GM23338 (cell line): Measurements from ENCODE around the gene KCNAB3. TPM values are rescaled to one million over a fixed set of nuclear protein-coding genes. Genes with fewer than 3 reads are reported as not detected.

Source experiments
- ATAC-seq: fragments of 200-7000 bp; cut with Tn5 transposase; 3 replicates; pipeline ENCODE4 v1.9.1; 2020
- DNase-seq: peaks from one replicate; pipeline ENCODE4 v3.0.0-alpha.2; 2015; ENCODE audit warnings: low spot score
- H2AFZ ChIP-seq: fragments of 200-600 bp; sonication (generic); 2 replicates; pipeline ENCODE4 v1.8.0; 2016; ENCODE audit warnings: antibody characterized with exemption, mild to moderate bottlenecking, moderate library complexity
- H3F3A ChIP-seq: fragments of 200-600 bp; sonication (generic); replicated peaks from 2 replicates; pipeline ENCODE4 v1.8.0; 2017; ENCODE audit warnings: antibody characterized with exemption, mixed run types, low read depth
- H3K27ac ChIP-seq: fragments of 200-600 bp; sonication (generic); 2 replicates; pipeline ENCODE4 v1.6.1; 2016; ENCODE audit warnings: low read depth
- H3K27me3 ChIP-seq: fragments of 200-600 bp; sonication (generic); 2 replicates; pipeline ENCODE4 v1.8.0; 2016; ENCODE audit warnings: mild to moderate bottlenecking, mixed run types, moderate library complexity; ENCODE audit not compliant: insufficient read depth
- H3K36me3 ChIP-seq: fragments of 200-600 bp; sonication (generic); 2 replicates; pipeline ENCODE4 v1.8.0; 2016; ENCODE audit warnings: mild to moderate bottlenecking; ENCODE audit not compliant: insufficient read depth
- H3K4me1 ChIP-seq: fragments of 200-600 bp; sonication (generic); 2 replicates; pipeline ENCODE4 v1.8.0; 2016; ENCODE audit warnings: mild to moderate bottlenecking, moderate library complexity; ENCODE audit not compliant: insufficient read depth
- H3K4me2 ChIP-seq: fragments of 200-600 bp; sonication (generic); 2 replicates; pipeline ENCODE4 v1.7.1; 2017; ENCODE audit warnings: mixed run types
- H3K4me3 ChIP-seq: fragments of 200-600 bp; sonication (generic); 2 replicates; pipeline ENCODE4 v1.6.1; 2016; ENCODE audit warnings: mixed run types
- H3K79me2 ChIP-seq: fragments of 200-600 bp; sonication (generic); replicated peaks from 2 replicates; pipeline ENCODE4 v1.8.0; 2017; ENCODE audit warnings: mild to moderate bottlenecking; ENCODE audit not compliant: insufficient read depth
- H3K9me2 ChIP-seq: fragments of 200-600 bp; sonication (generic); 2 replicates; pipeline ENCODE4 v1.8.0; 2017; ENCODE audit not compliant: insufficient read depth
- H4K20me1 ChIP-seq: fragments of 200-600 bp; sonication (generic); replicated peaks from 2 replicates; pipeline ENCODE4 v1.8.0; 2017; ENCODE audit warnings: mild to moderate bottlenecking; ENCODE audit not compliant: insufficient read depth
- H3K27ac Mint-ChIP-seq: 2 replicates; pipeline ENCODE4 v1.8.0; 2020; ENCODE audit warnings: inconsistent platforms, mild to moderate bottlenecking, moderate library complexity, mixed read lengths
- H3K27me3 Mint-ChIP-seq: 3 replicates; pipeline ENCODE4 v1.8.0; 2022; ENCODE audit warnings: low read depth, mild to moderate bottlenecking, moderate library complexity, mixed read lengths, inconsistent platforms; ENCODE audit not compliant: insufficient read depth, poor library complexity
- H3K36me3 Mint-ChIP-seq: 3 replicates; pipeline ENCODE4 v1.8.0; 2021; ENCODE audit warnings: low read depth, mild to moderate bottlenecking, inconsistent platforms, moderate library complexity, mixed read lengths
- H3K4me1 Mint-ChIP-seq: 3 replicates; pipeline ENCODE4 v1.8.0; 2020; ENCODE audit warnings: mild to moderate bottlenecking, inconsistent platforms, mixed read lengths
- H3K4me3 Mint-ChIP-seq: 3 replicates; pipeline ENCODE4 v1.8.0; 2021; ENCODE audit warnings: moderate library complexity, mild to moderate bottlenecking, inconsistent platforms, mixed read lengths
- H3K9me3 Mint-ChIP-seq: 3 replicates; pipeline ENCODE4 v1.8.0; 2020; ENCODE audit warnings: moderate library complexity, mild to moderate bottlenecking, inconsistent platforms, mixed read lengths
- CTCF ChIP-seq, 2 experiments: fragments of 200-600 bp in 1 of 2; sonication (generic) in 1 of 2; conservative IDR thresholded peaks; 2 replicates each; pipeline versions ENCODE4 v1.5.1 to v1.6.1; 2016 to 2017; ENCODE audit warnings: antibody characterized with exemption in 2 of 2, low read depth in 2 of 2, mild to moderate bottlenecking in 2 of 2, moderate library complexity in 1 of 2
- ETS1 ChIP-seq: IDR thresholded peaks from 2 replicates; pipeline ENCODE4 v1.6.1; 2016; ENCODE audit warnings: antibody characterized with exemption
- EZH2 ChIP-seq: fragments of 200-600 bp; sonication (generic); IDR thresholded peaks from one replicate; pipeline ENCODE4 v1.8.0; 2017; ENCODE audit warnings: antibody characterized with exemption, mild to moderate bottlenecking, low read depth; ENCODE audit not compliant: unreplicated experiment
- JUNB ChIP-seq: IDR thresholded peaks from one replicate; pipeline ENCODE4 v1.6.1; 2016; ENCODE audit warnings: antibody characterized with exemption; ENCODE audit not compliant: unreplicated experiment
- NANOG ChIP-seq: IDR thresholded peaks from 2 replicates; pipeline ENCODE4 v1.6.1; 2016; ENCODE audit warnings: antibody characterized with exemption, borderline replicate concordance
- REST ChIP-seq: IDR thresholded peaks from one replicate; pipeline ENCODE4 v1.6.1; 2018; ENCODE audit warnings: antibody characterized with exemption; ENCODE audit not compliant: unreplicated experiment
- STAT1 ChIP-seq: IDR thresholded peaks from one replicate; pipeline ENCODE4 v1.6.1; 2016; ENCODE audit warnings: antibody characterized with exemption; ENCODE audit not compliant: unreplicated experiment
- ZNF114 ChIP-seq: fragments of 250-450 bp; sonication (Bioruptor Pico); IDR thresholded peaks from 2 replicates; pipeline ENCODE4 v1.5.0; 2020; ENCODE audit warnings: mild to moderate bottlenecking, moderate library complexity
- ZNF331 ChIP-seq: fragments of 250-450 bp; sonication (Bioruptor Pico); IDR thresholded peaks from 2 replicates; pipeline ENCODE4 v1.5.0; 2020; ENCODE audit warnings: low read depth, mild to moderate bottlenecking, moderate library complexity
- ZNF462 ChIP-seq: fragments of 250-450 bp; sonication (Bioruptor Pico); IDR thresholded peaks from 2 replicates; pipeline ENCODE4 v1.5.0; 2020; ENCODE audit warnings: mild to moderate bottlenecking, moderate library complexity
- polyA plus RNA-seq: library from polyadenylated mRNA; unstranded; fragments of >200 nt; fragmentation: Nextera tagmentation; extraction: Ambion mirVana; gene quantifications from 2 replicates; pipeline ENCODE4 v1.2.1, GENCODE V29; 2016
- total RNA-seq: library from RNA; depleted of rRNA; stranded (reverse); fragments of >200 nt; shearing (Covaris generic); gene quantifications from 2 replicates; pipeline ENCODE4 v1.2.3, GENCODE V29; 2014

Gene KCNAB3
- total and polyA plus RNA-seq, 2 experiments from 2014 or later = 0.45 to 1.0 TPM

- TF ChIP-seq REST = no peak
Measured at GRCh38 chr17:7893187-7893880, 36.3 kb downstream of the KCNAB3 start (continued).

- H4K20me1 ChIP-seq = no peaks in the 10 kb centered on the region
- Mint-ChIP-seq H3K9me3 (no peaks in the 10 kb centered on the region), H3K27ac (no peak overlapping the region), H3K36me3 (peaks cover 5% of the 10 kb centered on the region; the same call in 2 of the 3 replicates), H3K4me3 (no peak overlapping the region; the same call in 2 of the 3 replicates), H3K27me3 (peaks cover 7% of the 10 kb centered on the region), H3K4me1 (no peaks in the 10 kb centered on the region; the same call in 2 of the 3 replicates)
- no peaks in the 10 kb centered on the region for H3K79me2 ChIP-seq
- 0 out of 2 replicates have a peak, but pooled peaks cover 3% of the 10 kb centered on the region for H3K36me3 ChIP-seq
- peaks cover 8% of the 10 kb centered on the region for H3F3A ChIP-seq
- peak; percentile 62 for DNase-seq
- ATAC-seq = peak; percentile 47
- H3K27ac ChIP-seq = no peak overlapping the region
- no peak overlapping the region for H2AFZ ChIP-seq
- H3K9me2 ChIP-seq = no peaks in the 10 kb centered on the region
- peaks cover 31% of the 10 kb centered on the region for H3K4me1 ChIP-seq
- peak overlapping the region; percentile 88; the same call in 1 of the 2 replicates for H3K4me2 ChIP-seq
- H3K27me3 ChIP-seq = peaks cover 37% of the 10 kb centered on the region
- no peak overlapping the region for H3K4me3 ChIP-seq
- TF ChIP-seq JUNB (no peak), EZH2 (no peak), NANOG (no peak), STAT1 (no peak), ETS1 (no peak), ZNF462 (CRISPR knock-in tag) (no peak), CTCF (conservative IDR thresholded peaks at IDR 0.05; ENCODE audit: low read depth in 2 of 2) (no peak; a peak in 1 of 4 replicates), ZNF331 (CRISPR knock-in tag) (no peak), ZNF114 (CRISPR knock-in tag) (no peak)
Measured at GRCh38 chr17:7889166-7889955, 40.3 kb downstream of the KCNAB3 start.
